Smooth muscle cell (in vitro differentiated cells): ENCODE results near the gene PKP1. TPM values are rescaled to one million over a fixed set of nuclear protein-coding genes. Genes with fewer than 3 reads are reported as not detected.

Source experiments
- DNase-seq: peaks from one replicate; lab custom pipeline; 2025; ENCODE audit not compliant: unreplicated experiment; lab: John Stamatoyannopoulos, UW
- H2AFZ ChIP-seq: fragments of 200-600 bp; sonication (generic); 2 replicates; pipeline ENCODE4 v1.6.0; 2016; ENCODE audit warnings: antibody characterized with exemption, low read depth, mild to moderate bottlenecking
- H3F3A ChIP-seq: fragments of 200-600 bp; sonication (generic); 2 replicates; pipeline ENCODE4 v1.6.0; 2017; ENCODE audit warnings: antibody characterized with exemption, low read depth
- H3K27ac ChIP-seq: fragments of 200-600 bp; sonication (generic); 2 replicates; pipeline ENCODE4 v1.5.1; 2016; ENCODE audit warnings: low read depth, mild to moderate bottlenecking
- H3K27me3 ChIP-seq: fragments of 200-600 bp; sonication (generic); 2 replicates; pipeline ENCODE4 v1.6.1; 2016; ENCODE audit warnings: low read depth, mild to moderate bottlenecking
- H3K36me3 ChIP-seq: fragments of 200-600 bp; sonication (generic); 2 replicates; pipeline ENCODE4 v1.5.1; 2016; ENCODE audit warnings: low read depth
- H3K4me1 ChIP-seq: fragments of 200-600 bp; sonication (generic); 2 replicates; pipeline ENCODE4 v1.5.1; 2016; ENCODE audit warnings: low read depth
- H3K4me2 ChIP-seq: fragments of 200-600 bp; sonication (generic); 2 replicates; pipeline ENCODE4 v1.6.0; 2016; ENCODE audit warnings: mild to moderate bottlenecking
- H3K4me3 ChIP-seq: fragments of 200-600 bp; sonication (generic); 2 replicates; pipeline ENCODE4 v1.5.1; 2016; ENCODE audit warnings: mild to moderate bottlenecking
- H3K79me2 ChIP-seq: fragments of 200-600 bp; sonication (generic); 2 replicates; pipeline ENCODE4 v1.6.0; 2016; ENCODE audit warnings: low read depth, mild to moderate bottlenecking
- H3K9ac ChIP-seq: fragments of 200-600 bp; sonication (generic); 2 replicates; pipeline ENCODE4 v1.6.0; 2016; ENCODE audit warnings: low read depth
- H3K9me3 ChIP-seq: fragments of 200-600 bp; sonication (generic); replicated peaks from 2 replicates; pipeline ENCODE4 v1.5.1; 2016; ENCODE audit warnings: low read depth
- H4K20me1 ChIP-seq: fragments of 200-600 bp; sonication (generic); 2 replicates; pipeline ENCODE4 v1.6.0; 2016; ENCODE audit warnings: low read depth
- WGBS: methylation state at CpG from one replicate; pipeline ENCODE4 v1.1.7; 2016; ENCODE audit warnings: low lambda C conversion rate; 5-methylcytosine and 5-hydroxymethylcytosine counted together
- polyA plus RNA-seq: library from polyadenylated mRNA; unstranded; fragments of >200 nt; fragmentation: Nextera tagmentation; extraction: Ambion mirVana; gene quantifications from 2 replicates; pipeline ENCODE4 v1.2.1, GENCODE V29; 2016
- total RNA-seq: library from RNA; depleted of rRNA; stranded (reverse); fragments of >200 nt; gene quantifications from 2 replicates; pipeline ENCODE4 v1.2.3, GENCODE V29; 2014
- TF ChIP-seq, protein P1 (sequence below): fragments of 200-600 bp; sonication (generic); IDR thresholded peaks from 2 replicates; pipeline ENCODE4 v1.5.1; 2017; ENCODE audit warnings: borderline replicate concordance, mild to moderate bottlenecking, antibody characterized with exemption; ENCODE audit not compliant: insufficient read depth, poor library complexity, severe bottlenecking

PKP1 gene
- total and polyA plus RNA-seq, 2 experiments from 2014 or later, result 26.9 to 52.5 TPM

GRCh38 chr1:201321826-201322390 is 38.6 kb downstream of the PKP1 start:
- Histone ChIP-seq H3K27me3 (no peaks in the 10 kb centered on the region), H4K20me1 (no peaks in the 10 kb centered on the region), H3K4me1 (no peaks in the 10 kb centered on the region), H3K79me2 (no peaks in the 10 kb centered on the region), H3K9ac (no peak overlapping the region), H3K4me2 (no peak overlapping the region), H3K27ac (no peak overlapping the region), H2AFZ (no peak overlapping the region), H3K36me3 (no peaks in the 10 kb centered on the region), H3K9me3 (no peaks in the 10 kb centered on the region), H3K4me3 (no peak overlapping the region), H3F3A (no peaks in the 10 kb centered on the region)
- 90% methylated on average over 15 of the region's 15 CpGs for WGBS
- DNase-seq, result no peak
- TF ChIP-seq, protein P1, sequence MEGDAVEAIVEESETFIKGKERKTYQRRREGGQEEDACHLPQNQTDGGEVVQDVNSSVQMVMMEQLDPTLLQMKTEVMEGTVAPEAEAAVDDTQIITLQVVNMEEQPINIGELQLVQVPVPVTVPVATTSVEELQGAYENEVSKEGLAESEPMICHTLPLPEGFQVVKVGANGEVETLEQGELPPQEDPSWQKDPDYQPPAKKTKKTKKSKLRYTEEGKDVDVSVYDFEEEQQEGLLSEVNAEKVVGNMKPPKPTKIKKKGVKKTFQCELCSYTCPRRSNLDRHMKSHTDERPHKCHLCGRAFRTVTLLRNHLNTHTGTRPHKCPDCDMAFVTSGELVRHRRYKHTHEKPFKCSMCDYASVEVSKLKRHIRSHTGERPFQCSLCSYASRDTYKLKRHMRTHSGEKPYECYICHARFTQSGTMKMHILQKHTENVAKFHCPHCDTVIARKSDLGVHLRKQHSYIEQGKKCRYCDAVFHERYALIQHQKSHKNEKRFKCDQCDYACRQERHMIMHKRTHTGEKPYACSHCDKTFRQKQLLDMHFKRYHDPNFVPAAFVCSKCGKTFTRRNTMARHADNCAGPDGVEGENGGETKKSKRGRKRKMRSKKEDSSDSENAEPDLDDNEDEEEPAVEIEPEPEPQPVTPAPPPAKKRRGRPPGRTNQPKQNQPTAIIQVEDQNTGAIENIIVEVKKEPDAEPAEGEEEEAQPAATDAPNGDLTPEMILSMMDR, result no peak

DNA sequence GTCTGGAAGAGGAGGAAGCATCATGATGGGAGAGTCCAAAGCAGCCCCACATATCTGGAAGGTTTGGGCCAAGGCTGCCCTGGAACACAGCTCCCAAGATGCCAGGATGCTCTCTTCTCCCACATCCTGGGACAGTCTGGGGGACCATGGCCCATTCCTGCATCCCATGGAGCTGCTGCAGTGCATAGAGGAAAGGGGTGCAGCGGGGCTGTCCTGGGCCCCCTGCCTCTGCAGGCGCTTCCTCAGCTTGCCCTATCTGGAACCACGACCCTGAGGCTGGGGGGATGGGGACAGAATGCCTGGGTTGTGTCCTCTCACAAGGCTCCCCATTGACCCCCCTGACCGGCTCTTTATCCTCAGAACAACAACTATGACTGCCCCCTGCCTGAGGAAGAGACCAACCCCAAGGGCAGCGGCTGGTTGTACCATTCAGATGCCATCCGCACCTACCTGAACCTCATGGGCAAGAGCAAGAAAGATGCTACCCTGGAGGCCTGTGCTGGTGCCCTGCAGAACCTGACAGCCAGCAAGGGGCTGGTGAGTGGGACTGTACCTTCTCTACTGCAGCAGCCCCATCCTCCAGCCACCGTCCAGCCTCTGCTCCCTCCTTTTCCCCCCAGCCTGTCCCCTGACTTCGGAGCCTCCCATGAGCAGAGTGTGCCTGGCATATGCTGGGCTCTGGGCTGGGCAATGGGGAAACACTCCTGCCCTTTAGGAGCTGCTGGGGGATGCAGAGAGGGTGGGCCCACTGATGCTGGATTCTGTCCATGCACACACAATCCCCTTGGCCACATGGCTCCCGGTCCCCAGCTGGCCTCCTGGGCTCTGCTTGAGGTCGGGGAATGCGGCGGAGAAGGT is 39.6 kb downstream of the PKP1 start:
- 95% methylated on average over 12 of the region's 12 CpGs for WGBS
- Histone ChIP-seq H3K36me3 (no peaks in the 10 kb centered on the region), H4K20me1 (no peaks in the 10 kb centered on the region), H3K4me3 (no peak overlapping the region), H3K9me3 (no peaks in the 10 kb centered on the region), H3K79me2 (no peaks in the 10 kb centered on the region), H3K4me2 (no peak overlapping the region), H3K27me3 (no peaks in the 10 kb centered on the region), H3K9ac (no peak overlapping the region), H3K4me1 (no peaks in the 10 kb centered on the region), H3F3A (no peaks in the 10 kb centered on the region), H2AFZ (no peak overlapping the region), H3K27ac (no peak overlapping the region)
- TF ChIP-seq, protein P1, result no peak
- DNase-seq, result no peak

GRCh38 chr1:201324306-201324705 is 41.0 kb downstream of the PKP1 start:
- H3K79me2 ChIP-seq, result no peaks in the 10 kb centered on the region
- H3K9me3 ChIP-seq, result no peaks in the 10 kb centered on the region
- H3K27ac ChIP-seq, result no peak overlapping the region
- no peaks in the 10 kb centered on the region for H4K20me1 ChIP-seq
- no peak overlapping the region for H3K9ac ChIP-seq
- no peak overlapping the region for H3K4me3 ChIP-seq
- no peaks in the 10 kb centered on the region for H3K27me3 ChIP-seq
- H3F3A ChIP-seq, result peaks cover 6% of the 10 kb centered on the region
- 98% methylated on average over 4 of the region's 4 CpGs for WGBS
- TF ChIP-seq, protein P1, result no peak
- DNase-seq, result no peak
- H2AFZ ChIP-seq, result no peak overlapping the region
- H3K4me2 ChIP-seq, result no peak overlapping the region
- no peaks in the 10 kb centered on the region for H3K4me1 ChIP-seq
- no peaks in the 10 kb centered on the region for H3K36me3 ChIP-seq
